ENCODE data around the gene CCBE1.

Gene CCBE1

GRCh38 chr18:59560556-59560955, 136.7 kb downstream of the CCBE1 start:
- no peak for TF ChIP-seq ZNF274 (IDR thresholded peaks at IDR 0.05; ENCODE audit: low read depth, low read length)
- H3K4me3 ChIP-seq (ENCODE audit: low read length), result no peak overlapping the region

- H3K4me3 ChIP-seq (ENCODE audit: low read length), result no peak overlapping the region
- no peak for TF ChIP-seq ZNF274 (IDR thresholded peaks at IDR 0.05; ENCODE audit: low read depth, low read length)
Observed at GRCh38 chr18:59559528-59559927, 137.7 kb downstream of the CCBE1 start.

- no peak overlapping the region for H3K4me3 ChIP-seq (ENCODE audit: low read length)
- TF ChIP-seq ZNF274 (IDR thresholded peaks at IDR 0.05; ENCODE audit: low read depth, low read length), result no peak
Observed at GRCh38 chr18:59555995-59556659, 141.1 kb downstream of the CCBE1 start.

GRCh38 chr18:59554796-59555335, 142.4 kb downstream of the CCBE1 start:
- no peak overlapping the region for H3K4me3 ChIP-seq (ENCODE audit: low read length)
- TF ChIP-seq ZNF274 (IDR thresholded peaks at IDR 0.05; ENCODE audit: low read depth, low read length), result no peak

- no peak overlapping the region for H3K4me3 ChIP-seq (ENCODE audit: low read length)
- no peak for TF ChIP-seq ZNF274 (IDR thresholded peaks at IDR 0.05; ENCODE audit: low read depth, low read length)
Observed at GRCh38 chr18:59553273-59553870, 143.9 kb downstream of the CCBE1 start.

GRCh38 chr18:59551902-59552635, 145.2 kb downstream of the CCBE1 start:
- no peak overlapping the region for H3K4me3 ChIP-seq (ENCODE audit: low read length)
- no peak for TF ChIP-seq ZNF274 (IDR thresholded peaks at IDR 0.05; ENCODE audit: low read depth, low read length)

GRCh38 chr18:59550174-59550516, 147.1 kb downstream of the CCBE1 start:
- no peak for TF ChIP-seq ZNF274 (IDR thresholded peaks at IDR 0.05; ENCODE audit: low read depth, low read length)
- H3K4me3 ChIP-seq (ENCODE audit: low read length), result no peak overlapping the region

- no peak overlapping the region for H3K4me3 ChIP-seq (ENCODE audit: low read length)
- no peak for TF ChIP-seq ZNF274 (IDR thresholded peaks at IDR 0.05; ENCODE audit: low read depth, low read length)
Observed at GRCh38 chr18:59549503-59550173, 147.6 kb downstream of the CCBE1 start.

- no peak for TF ChIP-seq ZNF274 (IDR thresholded peaks at IDR 0.05; ENCODE audit: low read depth, low read length)
- H3K4me3 ChIP-seq (ENCODE audit: low read length), result no peak overlapping the region
Observed at GRCh38 chr18:59547581-59548182, 149.5 kb downstream of the CCBE1 start.

GRCh38 chr18:59546188-59546587, 151.0 kb downstream of the CCBE1 start:
- TF ChIP-seq ZNF274 (IDR thresholded peaks at IDR 0.05; ENCODE audit: low read depth, low read length), result no peak
- H3K4me3 ChIP-seq (ENCODE audit: low read length), result no peak overlapping the region

GRCh38 chr18:59540780-59541179, 156.4 kb downstream of the CCBE1 start:
- H3K4me3 ChIP-seq (ENCODE audit: low read length), result no peak overlapping the region
- TF ChIP-seq ZNF274 (IDR thresholded peaks at IDR 0.05; ENCODE audit: low read depth, low read length), result no peak

GRCh38 chr18:59540346-59540745, 156.9 kb downstream of the CCBE1 start:
- no peak for TF ChIP-seq ZNF274 (IDR thresholded peaks at IDR 0.05; ENCODE audit: low read depth, low read length)
- H3K4me3 ChIP-seq (ENCODE audit: low read length), result no peak overlapping the region

- no peak for TF ChIP-seq ZNF274 (IDR thresholded peaks at IDR 0.05; ENCODE audit: low read depth, low read length)
- H3K4me3 ChIP-seq (ENCODE audit: low read length), result no peak overlapping the region
Observed at GRCh38 chr18:59539108-59539507, 158.1 kb downstream of the CCBE1 start.

GRCh38 chr18:59537579-59537978, 159.6 kb downstream of the CCBE1 start:
- no peak overlapping the region for H3K4me3 ChIP-seq (ENCODE audit: low read length)
- TF ChIP-seq ZNF274 (IDR thresholded peaks at IDR 0.05; ENCODE audit: low read depth, low read length), result no peak

Data from GM08714 (cell line).